ENCODE measurements around the gene SCYGR2.

SCYGR2 gene

GRCh38 chr2:227614246-227614645 is 15.6 kb downstream of the SCYGR2 start:
- no peak for DNase-seq

- DNase-seq, result no peak
Measured at GRCh38 chr2:227614740-227615139, 16.0 kb downstream of the SCYGR2 start, which contains the start of gene SCYGR3. Gene SCYGR3, minus strand, starts transcription at chr2:227614840. Its CDS starts 0 bp downstream, at chr2:227614840.

- DNase-seq, result no peak
Measured at GRCh38 chr2:227615181-227615580, 16.5 kb downstream of the SCYGR2 start.

GRCh38 chr2:227615906-227616305 is 17.2 kb downstream of the SCYGR2 start:
- no peak for DNase-seq

GRCh38 chr2:227616631-227617030 is 17.9 kb downstream of the SCYGR2 start:
- no peak for DNase-seq

GRCh38 chr2:227617316-227618230 is 18.9 kb downstream of the SCYGR2 start, which contains the start of gene SCYGR4:
Gene SCYGR4, plus strand, starts transcription at chr2:227617498. Its CDS starts 0 bp downstream, at chr2:227617498.
- DNase-seq, result no peak

- no peak for DNase-seq
Measured at GRCh38 chr2:227623226-227623625, 24.5 kb downstream of the SCYGR2 start.

- no peak for DNase-seq
Measured at GRCh38 chr2:227625420-227625819, 26.7 kb downstream of the SCYGR2 start.

GRCh38 chr2:227626580-227627151 is 28.0 kb downstream of the SCYGR2 start:
- no peak for DNase-seq

- DNase-seq, result no peak
Measured at GRCh38 chr2:227627769-227628168, 29.1 kb downstream of the SCYGR2 start.

GRCh38 chr2:227629435-227629834 is 30.7 kb downstream of the SCYGR2 start:
- no peak for DNase-seq

- no peak for DNase-seq
Measured at GRCh38 chr2:227630322-227630721, 31.6 kb downstream of the SCYGR2 start.

GRCh38 chr2:227632827-227633226 is 34.1 kb downstream of the SCYGR2 start:
- DNase-seq, result no peak

GRCh38 chr2:227634201-227634600 is 35.5 kb downstream of the SCYGR2 start:
- DNase-seq, result no peak

- DNase-seq, result no peak
Measured at GRCh38 chr2:227642656-227643055, 44.0 kb downstream of the SCYGR2 start.

GRCh38 chr2:227643990-227644551 is 45.4 kb downstream of the SCYGR2 start:
- no peak for DNase-seq
